ENCODE measurements around the gene CPT2. TPM values are rescaled to one million over a fixed set of nuclear protein-coding genes. Genes with fewer than 3 reads are reported as not detected.

CPT2 gene
- total and polyA plus RNA-seq, 2 of the 13 experiments (the other 11 are each of a cell fraction or from before 2014, with no cell fraction given) = 12.6 to 14.6 TPM

DNA sequence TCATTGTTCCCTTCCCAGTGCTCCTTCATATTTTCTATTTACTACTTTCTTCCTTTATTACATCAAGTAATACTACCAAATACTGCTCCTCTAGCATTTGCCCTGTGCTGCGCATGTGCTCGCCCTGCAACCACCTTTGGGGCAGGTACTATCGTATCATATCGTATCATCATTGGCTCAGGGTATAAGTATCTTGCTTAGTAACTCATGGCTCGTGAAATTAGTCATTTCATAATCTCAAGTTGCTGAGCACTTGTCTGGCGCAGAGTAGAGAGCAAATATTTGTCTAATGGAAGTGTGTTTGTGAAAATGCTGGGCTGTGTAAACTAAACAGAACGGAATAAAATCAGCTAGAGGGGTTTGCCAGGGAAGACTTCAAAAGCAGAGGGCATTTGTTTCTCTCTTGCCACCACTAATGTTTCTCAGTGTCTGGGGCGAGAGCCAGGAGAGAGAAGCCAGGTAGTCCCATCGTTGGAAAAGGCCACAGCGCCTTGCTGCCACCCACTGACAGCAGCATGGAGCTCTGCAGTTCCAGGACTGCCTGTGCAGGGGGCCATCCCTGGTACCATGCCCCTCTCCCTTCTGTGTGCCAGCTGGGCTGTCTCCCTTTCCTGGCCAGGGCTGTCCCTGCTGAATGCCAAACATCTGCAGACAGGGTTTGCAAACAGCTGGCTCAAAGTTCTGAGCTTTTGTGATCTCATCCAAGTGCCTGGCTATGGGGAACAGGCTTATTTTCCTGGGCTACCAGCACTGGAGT, 20.0 kb upstream of the CPT2 start (continued):
- TF ChIP-seq AHDC1 (CRISPR knock-in tag; IDR thresholded peaks at IDR 0.05; ENCODE audit: borderline replicate concordance) (no peak), NCOR1 (IDR thresholded peaks at IDR 0.05; ENCODE audit: borderline replicate concordance, low read length) (no peak), ZNF704 (CRISPR knock-in tag; IDR thresholded peaks at IDR 0.05; ENCODE audit: borderline replicate concordance) (no peak), ARNTL (CRISPR knock-in tag; IDR thresholded peaks at IDR 0.05) (peak; percentile 18; the same call in 1 of the 2 replicates), RORA (CRISPR knock-in tag; IDR thresholded peaks at IDR 0.05) (0 out of 2 replicates have a peak, but pooled peaks have one; percentile 53), ZNF776 (CRISPR knock-in tag; IDR thresholded peaks at IDR 0.05) (no peak), THAP8 (CRISPR knock-in tag; IDR thresholded peaks at IDR 0.05; ENCODE audit: borderline replicate concordance) (no peak), ZNF138 (CRISPR knock-in tag; IDR thresholded peaks at IDR 0.05; ENCODE audit: low read depth) (no peak), RBAK (CRISPR knock-in tag; IDR thresholded peaks at IDR 0.05) (no peak), ZBTB33 (CRISPR knock-in tag; IDR thresholded peaks at IDR 0.05) (no peak; the same call in 1 of the 2 replicates), HDAC6 (IDR thresholded peaks at IDR 0.05; ENCODE audit: low read depth, low read length) (no peak), ZMAT3 (CRISPR knock-in tag; conservative IDR thresholded peaks at IDR 0.05) (no peak), ZNF558 (CRISPR knock-in tag; IDR thresholded peaks at IDR 0.05; ENCODE audit: borderline replicate concordance) (no peak), ESRRA (CRISPR knock-in tag; IDR thresholded peaks at IDR 0.05; ENCODE audit: low read depth) (no peak), ISL2 (CRISPR knock-in tag; IDR thresholded peaks at IDR 0.05) (no peak)
- TF ChIP-seq, protein P1, sequence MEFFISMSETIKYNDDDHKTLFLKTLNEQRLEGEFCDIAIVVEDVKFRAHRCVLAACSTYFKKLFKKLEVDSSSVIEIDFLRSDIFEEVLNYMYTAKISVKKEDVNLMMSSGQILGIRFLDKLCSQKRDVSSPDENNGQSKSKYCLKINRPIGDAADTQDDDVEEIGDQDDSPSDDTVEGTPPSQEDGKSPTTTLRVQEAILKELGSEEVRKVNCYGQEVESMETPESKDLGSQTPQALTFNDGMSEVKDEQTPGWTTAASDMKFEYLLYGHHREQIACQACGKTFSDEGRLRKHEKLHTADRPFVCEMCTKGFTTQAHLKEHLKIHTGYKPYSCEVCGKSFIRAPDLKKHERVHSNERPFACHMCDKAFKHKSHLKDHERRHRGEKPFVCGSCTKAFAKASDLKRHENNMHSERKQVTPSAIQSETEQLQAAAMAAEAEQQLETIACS (CRISPR knock-in tag; IDR thresholded peaks at IDR 0.05) = no peak
- TF ChIP-seq, protein P2, sequence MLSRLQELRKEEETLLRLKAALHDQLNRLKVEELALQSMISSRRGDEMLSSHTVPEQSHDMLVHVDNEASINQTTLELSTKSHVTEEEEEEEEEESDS (CRISPR knock-in tag; IDR thresholded peaks at IDR 0.05; ENCODE audit: borderline replicate concordance) = no peak
